Vagina (tissue), 2 donors: Measurements from ENCODE around the gene PKIG.

ENCODE experiments used
- CTCF ChIP-seq, 3 experiments: fragments of 450-650 bp in 2 of 3; fragments of 200-600 bp in 1 of 3; sonication (generic) in 1 of 3; IDR thresholded peaks; one replicate each; pipeline ENCODE4 v1.5.1; 2017 to 2019; ENCODE audit warnings: antibody characterized with exemption in 3 of 3, mild to moderate bottlenecking in 2 of 3, moderate library complexity in 2 of 3
- POLR2A ChIP-seq, 2 donors: fragments of 450-650 bp; IDR thresholded peaks; one replicate each; pipeline ENCODE4 v1.6.1; 2017; ENCODE audit warnings: antibody characterized with exemption in 2 of 2, mild to moderate bottlenecking in 2 of 2, moderate library complexity in 2 of 2

- TF ChIP-seq CTCF (IDR thresholded peaks at IDR 0.05) (no peak), POLR2A (IDR thresholded peaks at IDR 0.05) (no peak)
Observed at GRCh38 chr20:44559302-44559701, 23.1 kb upstream of the PKIG start.
